Measurements from ENCODE around the gene KRT86. TPM values are rescaled to one million over a fixed set of nuclear protein-coding genes. Genes with fewer than 3 reads are reported as not detected.

KRT86 gene
- polyA plus RNA-seq, 4 donors = 0.09 TPM; not detected in 3

- no peak for DNase-seq (ENCODE audit: low read depth in 4 of 4, low spot score in 3 of 4)
Observed at GRCh38 chr12:52351196-52352059, 77.0 kb downstream of the KRT86 start.

- DNase-seq (ENCODE audit: low read depth in 4 of 4, low spot score in 3 of 4) = no peak
Observed at GRCh38 chr12:52352951-52353350, 78.5 kb downstream of the KRT86 start.

GRCh38 chr12:52353766-52354165 is 79.3 kb downstream of the KRT86 start:
- no peak for DNase-seq (ENCODE audit: low read depth in 4 of 4, low spot score in 3 of 4)

GRCh38 chr12:52354200-52354599 is 79.8 kb downstream of the KRT86 start:
- DNase-seq (ENCODE audit: low read depth in 4 of 4, low spot score in 3 of 4) = no peak

- no peak for DNase-seq (ENCODE audit: low read depth in 4 of 4, low spot score in 3 of 4)
Observed at GRCh38 chr12:52355176-52355575, 80.7 kb downstream of the KRT86 start.

- no peak for DNase-seq (ENCODE audit: low read depth in 4 of 4, low spot score in 3 of 4)
Observed at GRCh38 chr12:52356031-52356761, 81.8 kb downstream of the KRT86 start.

GRCh38 chr12:52356762-52357580 is 82.5 kb downstream of the KRT86 start:
- DNase-seq (ENCODE audit: low read depth in 4 of 4, low spot score in 3 of 4) = no peak

Other genes starting within 250 kb of the KRT86 start
- 100 to 1,000 TPM in 1 of 4 donors, 10 to 100 TPM in 2, 1 to 10 TPM in 1; 9.1 to 410 (median 18.3) TPM for gene NR4A1, start 223.2 kb upstream of the KRT86 start, polyA plus RNA-seq (ENCODE audit: insufficient read length in 4 of 4)
- gene ATG101, start 204.7 kb upstream of the KRT86 start, polyA plus RNA-seq (ENCODE audit: insufficient read length in 4 of 4) = 10 to 100 TPM; 21.7 to 28.3 (median 25.6) TPM
- gene SMIM41, start 194.9 kb upstream of the KRT86 start, polyA plus RNA-seq (ENCODE audit: insufficient read length in 4 of 4) = under 1 TPM in 2 of 4 donors, not detected in 2; 0.29 to 0.34 TPM
- gene KRT80, start 82.6 kb upstream of the KRT86 start, polyA plus RNA-seq (ENCODE audit: insufficient read length in 4 of 4) = 1 to 10 TPM in 2 of 4 donors, under 1 TPM in 2; 0.11 to 1.5 (median 0.97) TPM
- 100 to 1,000 TPM in 2 of 4 donors, 10 to 100 TPM in 1, 1 to 10 TPM in 1; 2.4 to 127 (median 83.6) TPM for gene KRT7, start 41.4 kb upstream of the KRT86 start, polyA plus RNA-seq (ENCODE audit: insufficient read length in 4 of 4)
- gene KRT81, start 16.9 kb downstream of the KRT86 start, polyA plus RNA-seq (ENCODE audit: insufficient read length in 4 of 4) = not detected
- gene KRT83, start 46.8 kb downstream of the KRT86 start, polyA plus RNA-seq (ENCODE audit: insufficient read length in 4 of 4) = not detected
- under 1 TPM in 1 of 4 donors, not detected in 3; 0.12 TPM for gene KRT85, start 92.8 kb downstream of the KRT86 start, polyA plus RNA-seq (ENCODE audit: insufficient read length in 4 of 4)
- not detected for gene KRT84, start 111.0 kb downstream of the KRT86 start, polyA plus RNA-seq (ENCODE audit: insufficient read length in 4 of 4)
- gene KRT82, start 131.7 kb downstream of the KRT86 start, polyA plus RNA-seq (ENCODE audit: insufficient read length in 4 of 4) = not detected
- gene KRT75, start 159.7 kb downstream of the KRT86 start, polyA plus RNA-seq (ENCODE audit: insufficient read length in 4 of 4) = not detected
- gene KRT6B, start 177.5 kb downstream of the KRT86 start, polyA plus RNA-seq (ENCODE audit: insufficient read length in 4 of 4) = under 1 TPM in 1 of 4 donors, not detected in 3; 0.22 TPM
- not detected for gene KRT6C, start 199.2 kb downstream of the KRT86 start, polyA plus RNA-seq (ENCODE audit: insufficient read length in 4 of 4)
- under 1 TPM in 1 of 4 donors, not detected in 3; 0.07 TPM for gene KRT6A, start 218.6 kb downstream of the KRT86 start, polyA plus RNA-seq (ENCODE audit: insufficient read length in 4 of 4)
- 1 to 10 TPM in 1 of 4 donors, under 1 TPM in 3; 0.17 to 1.4 (median 0.37) TPM for gene KRT5, start 245.7 kb downstream of the KRT86 start, polyA plus RNA-seq (ENCODE audit: insufficient read length in 4 of 4)